Sigmoid colon (tissue), 4 donors: ENCODE measurements around the gene ZIC2.

Source experiments
- CTCF ChIP-seq, 4 experiments: fragments of 450-650 bp in 3 of 4; fragments of 200-600 bp in 1 of 4; IDR thresholded peaks; one replicate each; pipeline ENCODE4 v1.5.1; 2016 to 2019; ENCODE audit warnings: antibody characterized with exemption in 4 of 4, mild to moderate bottlenecking in 3 of 4, moderate library complexity in 2 of 4
- EP300 ChIP-seq, 4 donors: sonication (generic); formaldehyde crosslinking; IDR thresholded peaks; one replicate each; pipeline ENCODE4 v1.6.1; 2017; ENCODE audit warnings: antibody characterized with exemption in 4 of 4
- POLR2A ChIP-seq, 2 donors: fragments of 450-650 bp; IDR thresholded peaks; one replicate each; pipeline ENCODE4 v1.6.1; 2016; ENCODE audit warnings: antibody characterized with exemption in 2 of 2, mild to moderate bottlenecking in 2 of 2, moderate library complexity in 2 of 2
- POLR2AphosphoS5 ChIP-seq, 4 donors: sonication (generic); formaldehyde crosslinking; IDR thresholded peaks; one replicate each; pipeline ENCODE4 v1.6.1; 2017; ENCODE audit warnings: antibody characterized with exemption in 4 of 4

DNA sequence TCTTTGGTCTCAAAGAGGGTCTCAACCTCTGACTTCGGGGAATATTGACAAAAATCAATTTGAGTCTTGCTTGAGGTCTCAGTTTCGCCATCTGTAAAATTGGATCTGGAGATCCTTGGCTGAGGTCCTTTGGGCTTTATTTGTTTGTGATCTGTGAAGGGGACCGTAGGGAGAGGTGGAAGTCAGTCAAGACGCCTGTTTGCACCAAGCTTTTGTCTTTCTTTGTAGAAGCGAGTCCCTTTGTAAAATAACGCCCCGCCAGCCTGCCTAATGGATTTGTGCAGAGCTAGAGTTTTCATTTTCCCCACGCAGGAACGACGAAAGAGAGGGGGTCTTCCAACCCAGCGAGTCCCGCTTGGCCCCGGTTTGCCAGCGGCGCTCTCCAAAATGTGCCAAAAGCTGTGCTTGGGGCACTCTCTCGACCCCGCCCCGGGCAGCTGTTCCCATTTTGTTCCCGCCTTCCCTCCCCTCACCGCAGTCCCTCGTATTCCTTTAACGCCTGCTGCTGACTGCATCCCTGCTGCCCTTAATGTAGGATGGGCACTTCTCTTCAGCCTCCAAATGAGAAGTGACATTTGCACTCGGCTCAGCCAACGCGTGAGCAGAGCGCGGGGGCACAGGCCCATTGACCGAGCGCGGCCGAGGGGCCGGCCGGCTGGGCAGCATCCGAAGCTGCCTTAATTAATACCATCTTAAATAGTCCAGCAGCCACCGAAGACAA is 23.0 kb upstream of the ZIC2 start:
- TF ChIP-seq CTCF (IDR thresholded peaks at IDR 0.05) (no peak), POLR2AphosphoS5 (IDR thresholded peaks at IDR 0.05) (no peak), POLR2A (IDR thresholded peaks at IDR 0.05) (no peak), EP300 (IDR thresholded peaks at IDR 0.05) (no peak)
